GM12878 (cell line): ENCODE data around the gene HSBP1L1. TPM values are rescaled to one million over a fixed set of nuclear protein-coding genes. Genes with fewer than 3 reads are reported as not detected.

Experiments
- CEBPB ChIP-seq, 2 experiments: fragments of 150-350 bp in 1 of 2; IDR thresholded peaks; 2 replicates each; pipeline ENCODE4 v1.6.1; 2012 to 2014; ENCODE audit warnings: low read depth in 2 of 2, low read length in 2 of 2, borderline replicate concordance in 1 of 2, inconsistent platforms in 1 of 2
- EGR1 ChIP-seq, 2 experiments: IDR thresholded peaks; 1 replicate in 1 of 2; 2 replicates in 1 of 2; pipeline ENCODE4 v1.6.1; 2011 to 2012; ENCODE audit warnings: low read depth in 2 of 2, low read length in 2 of 2, borderline replicate concordance in 1 of 2, mild to moderate bottlenecking in 1 of 2, moderate library complexity in 1 of 2
- HDGF ChIP-seq: fragments of 450-650 bp; IDR thresholded peaks from 2 replicates; pipeline ENCODE4 v1.6.1; 2016; ENCODE audit warnings: antibody characterized with exemption
- NBN ChIP-seq: fragments of 450-650 bp; IDR thresholded peaks from 2 replicates; pipeline ENCODE4 v1.6.1; 2016
- NR2C2 ChIP-seq: IDR thresholded peaks from 2 replicates; pipeline ENCODE4 v1.6.1; 2011; ENCODE audit warnings: borderline replicate concordance, low read depth; ENCODE audit not compliant: control insufficient read depth, insufficient read length
- SMAD1 ChIP-seq: fragments of 450-650 bp; IDR thresholded peaks from 2 replicates; pipeline ENCODE4 v1.6.1; 2018; ENCODE audit warnings: mild to moderate bottlenecking, low read depth; ENCODE audit not compliant: partially characterized antibody
- TCF3 ChIP-seq: IDR thresholded peaks from 2 replicates; pipeline ENCODE4 v1.6.1; 2012; ENCODE audit warnings: low read depth, mild to moderate bottlenecking, low read length, borderline replicate concordance; ENCODE audit not compliant: insufficient read depth
- USF1 ChIP-seq: IDR thresholded peaks from 2 replicates; pipeline ENCODE4 v1.6.1; 2011; ENCODE audit warnings: borderline replicate concordance, low read depth, mild to moderate bottlenecking, moderate library complexity, mixed read lengths, low read length; ENCODE audit not compliant: insufficient read depth; ENCODE audit errors: extremely low read length
- WRNIP1 ChIP-seq: IDR thresholded peaks from 2 replicates; pipeline ENCODE4 v1.6.1; 2011; ENCODE audit warnings: low read depth, low read length, improper control_type of control experiment, borderline replicate concordance
- YY1 ChIP-seq: IDR thresholded peaks from 2 replicates; pipeline ENCODE4 v1.6.1; 2011; ENCODE audit warnings: low read depth, mild to moderate bottlenecking, low read length
- ZNF217 ChIP-seq: fragments of 450-650 bp; IDR thresholded peaks from 2 replicates; pipeline ENCODE4 v1.6.1; 2017; ENCODE audit warnings: antibody characterized with exemption, mild to moderate bottlenecking
- polyA plus RNA-seq, 11 experiments: library from polyadenylated mRNA; depleted of rRNA in 4 of 11; unstranded in 6 of 11; stranded (reverse) in 5 of 11; fragments of >200 nt; fragmentation: Nextera tagmentation in 4 of 11; fragmentation: Illumina TruSeq in 1 of 11; extraction: Ambion mirVana in 4 of 11; extraction: Trizol in 1 of 11; gene quantifications; 1 replicate in 1 of 11; 2 replicates in 10 of 11; pipeline versions ENCODE4 v1.2.1 to v1.2.3, GENCODE V29; 2011 to 2016; ENCODE audit warnings: inconsistent platforms in 2 of 11, missing spikeins in 2 of 11, low read depth in 1 of 11
- total RNA-seq, 4 experiments: library from RNA; depleted of rRNA in 3 of 4; stranded (reverse); fragments of >200 nt in 3 of 4; fragmentation: Illumina TruSeq in 1 of 4; extraction: Trizol in 1 of 4; gene quantifications; 2 replicates each; pipeline versions ENCODE4 v1.2.1 to v1.2.3, GENCODE V29; 2013 to 2021

HSBP1L1 gene
- total and polyA plus RNA-seq, 10 of the 15 experiments (the other 5 are each of a cell fraction or from before 2014, with no cell fraction given): 0.97 to 14.0 (median 6.9) TPM; not detected in 1

DNA sequence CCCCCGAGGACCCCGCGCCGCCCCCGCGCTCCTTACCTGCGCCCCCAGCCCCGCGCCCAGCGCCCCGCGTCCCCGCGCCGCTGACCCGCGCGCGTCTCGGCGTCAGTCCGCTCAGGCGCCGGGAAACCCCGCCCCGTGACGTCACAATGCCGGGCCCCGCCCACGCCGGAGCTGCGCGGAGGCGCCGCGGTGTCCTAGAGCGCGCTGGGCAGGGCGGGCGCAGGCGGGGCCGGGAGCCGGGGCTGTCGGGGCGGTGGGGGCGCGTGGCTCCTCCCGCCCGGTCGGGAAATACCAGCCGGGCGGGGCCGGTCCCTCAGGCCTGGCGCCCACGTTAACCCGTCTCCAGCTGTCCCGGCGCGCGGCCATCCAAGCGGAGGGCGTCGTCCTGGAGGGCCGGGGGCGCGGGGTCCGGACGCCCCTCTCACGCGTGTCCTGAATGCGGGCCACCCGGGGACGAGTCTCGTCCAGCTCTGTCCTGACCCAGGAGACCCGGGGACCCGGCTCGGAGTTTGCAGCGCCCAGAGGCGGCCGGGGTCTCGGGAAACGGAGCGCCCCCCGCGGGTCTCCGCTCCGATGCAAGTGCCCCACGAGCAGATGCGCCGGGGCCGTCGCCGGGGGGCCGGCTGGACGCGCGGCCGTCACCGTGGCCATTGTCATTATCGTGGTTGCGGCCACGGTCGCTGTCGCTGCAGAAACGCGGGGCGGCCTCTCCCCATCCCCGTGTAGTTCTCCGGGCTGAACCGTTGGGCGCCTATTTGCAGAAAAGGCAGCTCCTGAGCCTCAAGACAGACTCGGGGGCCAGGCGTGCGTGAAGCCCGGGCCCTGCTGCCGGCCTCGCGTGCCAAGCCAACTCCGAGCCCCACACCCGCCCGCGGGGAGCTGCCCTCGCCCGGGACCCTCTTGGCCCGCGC, 12.6 kb upstream of the HSBP1L1 start, which contains the start of gene SLC66A2 (continued):
- no peak for TF ChIP-seq NR2C2
- no peak for TF ChIP-seq SMAD1
- TF ChIP-seq NBN: no peak
- TF ChIP-seq CEBPB (IDR thresholded peaks at IDR 0.05; ENCODE audit: borderline replicate concordance in 1 of 2, low read depth in 2 of 2, low read length in 2 of 2): no peak
- no peak for TF ChIP-seq USF1
- TF ChIP-seq WRNIP1: no peak
- no peak for TF ChIP-seq ZNF217
- TF ChIP-seq YY1: peak; percentile 62; the same call in 1 of the 2 replicates
- peak in 1 of 2 experiments; percentile 94; a peak in 2 of 3 replicates for TF ChIP-seq EGR1 (IDR thresholded peaks at IDR 0.05; ENCODE audit: borderline replicate concordance in 1 of 2, low read depth in 2 of 2, low read length in 2 of 2)
- no peak for TF ChIP-seq TCF3
- no peak for TF ChIP-seq HDGF
